Heart left ventricle (tissue), 16 donors: ENCODE measurements around the gene AASDHPPT. TPM values are rescaled to one million over a fixed set of nuclear protein-coding genes. Genes with fewer than 3 reads are reported as not detected.

Source experiments
- ATAC-seq, 4 donors: fragments of 200-7000 bp; cut with Tn5 transposase; one replicate each; pipeline ENCODE4 v1.9.1; 2020 to 2022; ENCODE audit warnings: moderate library complexity in 4 of 4, mild to moderate bottlenecking in 3 of 4, moderate number of reproducible peaks in 1 of 4
- DNase-seq, 5 donors: peaks; one replicate each; pipeline ENCODE4 v3.0.0-alpha.2; 2020
- H3K27ac ChIP-seq, 12 donors: fragments of 200-600 bp; sonication (generic) in 4 of 12; one replicate each; pipeline versions ENCODE4 v1.5.0 to v1.8.0; 2016 to 2022; ENCODE audit warnings: mild to moderate bottlenecking in 2 of 12
- H3K27me3 ChIP-seq, 9 donors: fragments of 200-600 bp; sonication (generic) in 2 of 9; one replicate each; pipeline versions ENCODE4 v1.5.1 to v1.8.0; 2016 to 2022; ENCODE audit warnings: mild to moderate bottlenecking in 3 of 9
- H3K36me3 ChIP-seq, 9 donors: fragments of 200-600 bp; sonication (generic) in 2 of 9; one replicate each; pipeline versions ENCODE4 v1.5.0 to v1.8.0; 2018 to 2022; ENCODE audit warnings: mild to moderate bottlenecking in 2 of 9
- H3K4me1 ChIP-seq, 12 donors: fragments of 200-600 bp; sonication (generic) in 4 of 12; one replicate each; pipeline versions ENCODE4 v1.5.0 to v1.8.0; 2016 to 2022; ENCODE audit warnings: mild to moderate bottlenecking in 3 of 12
- H3K4me3 ChIP-seq, 12 donors: fragments of 200-600 bp; sonication (generic) in 4 of 12; one replicate each; pipeline versions ENCODE4 v1.5.0 to v1.8.0; 2017 to 2022; ENCODE audit warnings: mild to moderate bottlenecking in 9 of 12, moderate library complexity in 4 of 12
- H3K9me3 ChIP-seq, 12 donors: fragments of 200-600 bp; sonication (generic) in 4 of 12; one replicate each; pipeline versions ENCODE4 v1.5.0 to v1.8.0; 2016 to 2022; ENCODE audit warnings: mild to moderate bottlenecking in 1 of 12
- POLR2A ChIP-seq, 2 donors: fragments of 450-650 bp; IDR thresholded peaks; one replicate each; pipeline ENCODE4 v1.6.1; 2017; ENCODE audit warnings: antibody characterized with exemption in 2 of 2, mild to moderate bottlenecking in 2 of 2, moderate library complexity in 2 of 2
- WGBS, 4 donors: extraction: QIAGEN DNeasy Blood & Tissue Kit in 2 of 4; methylation state at CpG; one replicate each; pipeline versions ENCODE4 v1.1.5 to v1.1.7; 2013 to 2018; 5-methylcytosine and 5-hydroxymethylcytosine counted together
- intact Hi-C, 10 donors: fragments of 100-400 bp; cut with DNase I; formaldehyde crosslinking; loops; one replicate each; pipeline versions ENCODE4 v1.11.1 to v1.14.2; 2022
- polyA plus RNA-seq, 2 donors: library from polyadenylated mRNA; stranded (reverse); fragments of 200-250 nt; gene quantifications; one replicate each; pipeline ENCODE4 v1.2.3, GENCODE V29; 2013
- total RNA-seq, 9 donors: library from RNA; depleted of rRNA in 2 of 9; stranded (reverse); fragments of >200 nt in 2 of 9; fragmentation: NEBNext Ultra II Directional in 3 of 9; extraction: Animal tissue kit (Norgen Biotek cat#: 25700) in 3 of 9; gene quantifications; one replicate each; pipeline versions ENCODE4 v1.1.0 to v1.2.4, GENCODE V29; 2016 to 2023
- TF ChIP-seq, protein P1 (sequence below), 12 donors: fragments of 200-600 bp; sonication (generic) in 4 of 12; IDR thresholded peaks; one replicate each; pipeline versions ENCODE4 v1.5.0 to v1.8.0; 2018 to 2022; ENCODE audit warnings: antibody characterized with exemption in 12 of 12, mild to moderate bottlenecking in 5 of 12
- donor health status: ischemic (EF 13 %, LVEDD 7.1; RV severe dilation, severe dysfunction).
- donor health status: healthy with polysubstance abuse.
- donor health status: DM: no; HTN: yes; CAD: no.
- donor health status: DM: no; HTN: no; CAD: no.
- donor health status: ischemic (EF 25% LVEDD 6.9; RV normal size, moderate dysfunction).
- donor health status: ischemic (EF 25% LVEDD 5.7; RV mildly dilated, moderate dysfunction).
- donor health status: healthy.
- donor health status: DM: yes; HTN: yes; CAD: no.
- donor health status: ischemic (EF 35%, LVEDD 5.7; RV mildly dilated, moderate dysfunction).
- donor health status: nonischemic (EF 11% LVEDD 7.7; RV severe dilation, severe dysfunction).
- donor health status: DM: yes; HTN: yes; CAD: no.
- donor health status: PGD.
- donor health status: ischemic (EF 29% LVEDD 5.4; RV normal size, mild dysfunction).
- donor health status: nonischemic (EF 23%, LVEDD 6.1; RV moderate dilation, normal function).

The AASDHPPT gene
- total and polyA plus RNA-seq, 11 donors, result 14.6 to 42.8 (median 36.4) TPM

DNA sequence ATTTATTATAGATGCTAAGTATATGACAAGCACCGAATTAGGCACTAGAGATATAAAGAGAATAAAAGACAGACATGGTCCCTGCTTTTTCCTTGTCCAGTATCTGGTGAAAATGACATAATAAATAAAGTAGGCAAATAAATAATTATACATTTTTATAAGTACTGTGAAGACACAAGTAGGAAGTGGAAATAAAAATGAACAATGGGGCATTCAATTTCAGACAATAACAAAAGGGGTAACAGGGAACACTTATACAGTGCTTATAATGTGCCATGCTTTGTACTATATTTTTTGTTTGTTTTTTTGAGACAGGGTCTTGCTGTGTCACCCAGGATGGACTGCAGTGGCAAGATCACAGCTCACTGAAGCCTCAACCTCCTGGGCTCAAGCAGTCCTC is 4.7 kb upstream of the AASDHPPT start:
- DNase-seq (no peak), ATAC-seq (no peak)
- Histone ChIP-seq H3K27ac (no peak overlapping the region), H3K36me3 (no peaks in the 10 kb centered on the region), H3K9me3 (peaks cover 0 to 4% (median 0%) of the 10 kb centered on the region in 12 donors), H3K4me3 (no peak overlapping the region), H3K4me1 (peaks cover 0 to 19% (median 7%) of the 10 kb centered on the region in 12 donors), H3K27me3 (no peaks in the 10 kb centered on the region)
- 86 to 98% (median 93%) methylated on average over 1 of the region's 1 CpG for WGBS, 4 donors
- intact Hi-C loops, result no loop called here
- TF ChIP-seq, protein P1, sequence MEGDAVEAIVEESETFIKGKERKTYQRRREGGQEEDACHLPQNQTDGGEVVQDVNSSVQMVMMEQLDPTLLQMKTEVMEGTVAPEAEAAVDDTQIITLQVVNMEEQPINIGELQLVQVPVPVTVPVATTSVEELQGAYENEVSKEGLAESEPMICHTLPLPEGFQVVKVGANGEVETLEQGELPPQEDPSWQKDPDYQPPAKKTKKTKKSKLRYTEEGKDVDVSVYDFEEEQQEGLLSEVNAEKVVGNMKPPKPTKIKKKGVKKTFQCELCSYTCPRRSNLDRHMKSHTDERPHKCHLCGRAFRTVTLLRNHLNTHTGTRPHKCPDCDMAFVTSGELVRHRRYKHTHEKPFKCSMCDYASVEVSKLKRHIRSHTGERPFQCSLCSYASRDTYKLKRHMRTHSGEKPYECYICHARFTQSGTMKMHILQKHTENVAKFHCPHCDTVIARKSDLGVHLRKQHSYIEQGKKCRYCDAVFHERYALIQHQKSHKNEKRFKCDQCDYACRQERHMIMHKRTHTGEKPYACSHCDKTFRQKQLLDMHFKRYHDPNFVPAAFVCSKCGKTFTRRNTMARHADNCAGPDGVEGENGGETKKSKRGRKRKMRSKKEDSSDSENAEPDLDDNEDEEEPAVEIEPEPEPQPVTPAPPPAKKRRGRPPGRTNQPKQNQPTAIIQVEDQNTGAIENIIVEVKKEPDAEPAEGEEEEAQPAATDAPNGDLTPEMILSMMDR (IDR thresholded peaks at IDR 0.05), result no peak
- TF ChIP-seq POLR2A (IDR thresholded peaks at IDR 0.05), result no peak

DNA sequence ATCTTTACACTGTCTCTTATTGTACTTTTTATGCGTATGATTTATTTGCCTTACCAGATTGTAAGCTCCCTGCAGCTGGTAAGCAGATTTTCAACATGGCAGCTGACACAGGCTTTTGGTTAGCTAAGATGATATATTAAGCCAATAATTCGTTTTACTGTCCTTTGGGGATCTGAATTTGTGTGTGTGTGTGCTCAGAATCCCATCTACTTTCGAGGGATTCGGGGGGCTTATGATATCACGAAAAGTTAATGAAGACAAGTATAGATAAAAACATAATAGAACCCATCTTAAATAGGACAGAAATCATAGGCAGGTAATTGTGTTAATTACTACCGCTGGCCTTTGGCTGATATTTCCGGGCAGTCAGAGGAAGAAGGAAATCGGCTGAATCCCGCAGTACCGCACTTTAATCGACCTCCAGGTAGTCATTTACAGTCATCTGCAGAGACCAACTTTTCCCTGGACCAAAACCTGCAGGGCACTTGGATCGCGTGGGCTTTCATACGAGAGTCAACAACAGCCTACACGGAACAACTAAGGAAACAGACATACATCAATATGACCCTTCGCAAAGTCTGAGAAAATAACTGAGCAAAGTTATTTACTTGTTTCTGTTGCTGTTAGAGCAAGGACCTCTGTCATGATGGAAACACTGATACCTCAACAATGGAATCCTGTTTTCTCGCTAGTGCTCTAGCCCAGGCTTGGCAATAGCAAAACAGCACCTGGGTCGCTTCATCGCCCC is 1.1 kb upstream of the AASDHPPT start:
- intact Hi-C loops, result loop anchor here in 6 of 10 donors (2.0 to 5.0 kb wide), 3 partner anchors 54 to 56 kb away; partner anchors contain the start of gene MSANTD4 (in 5 of the 6)
- Histone ChIP-seq H3K27me3 (no peaks in the 10 kb centered on the region), H3K9me3 (no peaks in the 10 kb centered on the region), H3K4me1 (peaks cover 3 to 51% (median 33%) of the 10 kb centered on the region in 12 donors), H3K36me3 (peaks cover 0 to 22% (median 19%) of the 10 kb centered on the region in 9 donors), H3K27ac (peak overlapping the region; percentile 85 to 98 (median 93)), H3K4me3 (peak overlapping the region; percentile 53 to 91 (median 82))
- ATAC-seq (no peak), DNase-seq (peak in 1 of 5 donors; percentile 7)
- 16 to 18% (median 17%) methylated on average over 19 of the region's 19 CpGs for WGBS, 4 donors
- TF ChIP-seq POLR2A (IDR thresholded peaks at IDR 0.05), result no peak
- TF ChIP-seq, protein P1 (IDR thresholded peaks at IDR 0.05), result no peak

DNA sequence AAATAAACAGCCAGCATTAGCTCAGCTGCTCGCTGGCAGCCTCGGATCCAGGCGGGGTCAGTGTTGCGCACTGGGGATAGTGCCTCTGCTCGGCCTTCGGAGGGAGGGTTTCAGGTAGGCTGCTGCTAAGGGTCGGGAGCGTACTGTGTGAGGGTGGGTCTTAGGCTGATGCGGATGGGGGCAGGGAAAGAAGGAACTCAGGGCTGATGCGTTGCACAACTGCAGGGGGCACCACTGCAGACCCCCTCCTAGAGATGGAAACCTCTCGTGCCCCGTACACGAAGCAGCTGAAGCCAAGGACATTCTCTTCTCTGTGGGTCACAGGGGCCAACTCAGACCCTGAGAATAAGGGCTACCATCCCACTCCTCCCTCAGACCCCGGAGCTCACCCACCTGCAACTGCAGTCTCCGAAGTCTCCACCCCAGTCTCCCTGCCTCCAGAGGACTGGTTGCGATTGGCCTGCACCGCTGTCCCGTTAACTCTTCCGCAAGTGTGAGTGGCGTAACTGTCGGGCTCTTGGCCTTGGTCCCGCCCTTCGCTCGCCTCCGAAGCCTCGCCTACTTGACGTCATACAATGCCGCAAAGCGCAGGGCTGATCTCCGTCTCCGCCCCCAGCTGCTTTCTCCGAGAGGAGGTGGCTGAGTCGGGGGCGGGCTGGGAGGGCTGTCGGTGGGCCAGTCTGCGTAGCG is 398 bp upstream of the AASDHPPT start, which contains the start of gene KBTBD3:
Gene KBTBD3, minus strand, starts transcription at position 429 of the 690 bp plus-strand sequence. CDS start 18,250 bp downstream, outside the sequence.
- DNase-seq (peak; percentile 99), ATAC-seq (peak; percentile 97 to 99 (median 98))
- H3K36me3 ChIP-seq, result peaks cover 0 to 28% (median 25%) of the 10 kb centered on the region in 9 donors
- H3K4me1 ChIP-seq, result peaks cover 4 to 57% (median 35%) of the 10 kb centered on the region in 12 donors
- intact Hi-C loops, result loop anchor here in 8 of 10 donors (1.0 to 5.0 kb wide), 4 partner anchors 54 to 56 kb away; partner anchors contain the start of gene MSANTD4 (in 7 of the 8)
- H3K9me3 ChIP-seq, result no peaks in the 10 kb centered on the region
- H3K27ac ChIP-seq, result peak within 1 kb of the TSS; percentile 85 to 98 (median 93)
- whole genome bisulfite sequencing, 4 donors, result 0 to 1% (median 0%) methylated on average over 27 to 37 of the region's 37 CpGs
- peak; percentile 37 to 82 for TF ChIP-seq POLR2A (IDR thresholded peaks at IDR 0.05)
- TF ChIP-seq, protein P1 (IDR thresholded peaks at IDR 0.05), result peak in 9 of 12 donors; percentile 13 to 57 (median 43)
- no peaks in the 10 kb centered on the region for H3K27me3 ChIP-seq
- peak within 1 kb of the TSS; percentile 64 to 91 (median 82) for H3K4me3 ChIP-seq

DNA sequence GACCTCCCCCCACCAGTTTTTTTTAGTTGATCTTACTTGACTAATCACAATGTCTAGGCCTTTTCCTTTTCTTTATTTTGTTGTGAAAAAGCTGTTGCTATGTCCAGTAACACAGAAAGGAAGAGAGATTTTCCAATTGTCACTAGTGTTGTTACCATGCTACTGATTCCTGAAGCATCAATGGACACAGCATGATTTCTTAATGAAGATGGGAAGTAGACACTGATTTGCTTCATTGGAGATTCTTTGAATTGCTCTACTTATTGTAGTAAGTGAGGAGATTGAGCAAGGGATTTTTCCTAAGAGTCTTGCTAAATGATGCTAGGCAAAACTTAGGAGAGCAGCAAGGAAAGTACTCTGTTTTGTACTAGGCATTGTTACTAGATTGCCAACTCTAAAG is 4.6 kb downstream of the AASDHPPT start:
- Histone ChIP-seq H3K36me3 (peaks cover 0 to 64% (median 57%) of the 10 kb centered on the region in 9 donors), H3K4me1 (peaks cover 4 to 65% (median 40%) of the 10 kb centered on the region in 12 donors)
- intact Hi-C loops, result no loop called here

More for the DNA sequence above, 4.6 kb downstream of the AASDHPPT start:
- no peak for DNase-seq
- ATAC-seq, result no peak
- no peak overlapping the region for H3K27ac ChIP-seq
- TF ChIP-seq POLR2A (IDR thresholded peaks at IDR 0.05), result no peak
- TF ChIP-seq, protein P1 (IDR thresholded peaks at IDR 0.05), result no peak
- no peaks in the 10 kb centered on the region for H3K27me3 ChIP-seq
- H3K4me3 ChIP-seq, result no peak overlapping the region
- no peaks in the 10 kb centered on the region for H3K9me3 ChIP-seq
